Measurements from ENCODE around the gene FHDC1.

FHDC1 gene

DNA sequence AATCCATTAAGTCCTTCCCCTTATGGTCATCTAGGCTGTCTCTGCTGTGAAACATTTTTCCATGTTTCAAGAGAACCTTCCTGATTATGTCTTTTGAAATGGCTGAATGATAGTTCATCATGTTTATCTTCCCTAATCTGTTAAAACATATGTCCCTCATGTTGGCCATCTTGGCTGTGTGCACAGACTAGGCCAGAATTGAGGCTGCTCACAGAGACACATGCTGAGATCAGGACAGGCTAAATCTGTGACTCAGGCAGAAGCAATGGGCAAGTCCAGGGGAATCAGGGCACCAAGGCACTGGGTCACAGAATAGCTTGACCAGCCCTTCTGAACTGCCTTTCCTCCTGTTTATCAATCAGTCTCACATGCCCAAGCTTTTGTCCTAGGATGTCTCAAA lies 78.3 kb downstream of the FHDC1 start:
- no peak for DNase-seq

DNA sequence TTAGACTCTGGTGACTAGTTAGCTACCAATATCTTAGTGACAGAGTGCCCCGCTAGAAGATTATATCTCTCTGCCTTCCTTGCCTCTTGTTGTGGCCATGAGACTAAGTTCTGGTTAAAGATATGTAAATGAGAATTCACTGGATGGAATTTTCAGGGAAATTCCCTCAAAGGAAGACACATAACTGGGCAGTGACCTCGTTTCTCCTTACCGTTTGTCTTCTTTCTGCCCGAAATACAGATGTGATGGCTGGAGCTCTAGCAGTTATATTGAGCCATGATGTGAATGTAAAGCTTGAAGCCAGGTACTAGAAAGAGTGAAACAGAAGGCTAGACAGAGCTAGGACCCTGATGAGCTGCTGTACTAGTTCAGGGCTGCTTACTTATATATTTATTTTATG lies 80.5 kb downstream of the FHDC1 start:
- no peak for DNase-seq

- no peak for DNase-seq
Observed at GRCh38 chr4:153018031-153018430, 81.9 kb downstream of the FHDC1 start.

DNA sequence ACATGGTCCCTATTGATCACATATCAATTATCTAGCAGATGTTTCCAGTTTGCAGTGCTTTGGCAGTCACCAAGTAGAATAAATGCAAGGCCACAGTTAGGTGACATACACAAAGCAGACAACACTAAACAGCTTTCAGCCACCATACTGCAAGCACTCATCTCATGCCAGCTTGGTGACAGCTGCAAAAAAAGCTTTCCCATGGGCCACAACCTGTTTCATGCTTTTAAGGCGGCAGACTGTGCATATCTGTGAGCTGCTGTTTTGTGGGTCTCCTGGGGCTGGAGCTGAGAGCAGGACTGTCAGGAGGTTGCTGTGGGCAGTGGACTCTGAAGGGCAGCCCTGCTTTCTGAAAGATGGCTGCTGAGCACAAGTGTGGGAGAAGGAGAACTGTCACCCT lies 82.6 kb downstream of the FHDC1 start:
- DNase-seq: no peak

GRCh38 chr4:153019906-153020305 lies 83.8 kb downstream of the FHDC1 start:
- DNase-seq: no peak

DNA sequence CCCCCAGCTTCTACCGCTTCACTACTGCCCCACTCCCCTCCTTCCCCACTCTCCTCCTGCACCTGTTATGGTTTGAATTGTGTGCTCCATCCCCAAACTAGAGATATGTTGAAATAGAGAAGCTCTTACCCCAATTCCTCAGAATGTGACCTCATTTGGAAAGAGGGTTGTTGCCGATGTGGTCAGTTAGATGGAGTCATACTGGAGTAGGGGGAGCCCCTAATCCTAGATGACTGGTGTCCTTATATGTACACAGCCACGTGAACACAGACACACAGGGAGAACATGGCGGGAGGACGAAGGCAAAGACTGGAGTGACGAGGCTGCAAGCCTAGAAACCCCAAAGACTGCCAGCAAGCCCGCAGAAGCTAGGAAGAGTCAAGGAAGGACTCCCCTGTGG lies 84.3 kb downstream of the FHDC1 start:
- DNase-seq: no peak

- no peak for DNase-seq
Observed at GRCh38 chr4:153021276-153021675, 85.2 kb downstream of the FHDC1 start.

DNA sequence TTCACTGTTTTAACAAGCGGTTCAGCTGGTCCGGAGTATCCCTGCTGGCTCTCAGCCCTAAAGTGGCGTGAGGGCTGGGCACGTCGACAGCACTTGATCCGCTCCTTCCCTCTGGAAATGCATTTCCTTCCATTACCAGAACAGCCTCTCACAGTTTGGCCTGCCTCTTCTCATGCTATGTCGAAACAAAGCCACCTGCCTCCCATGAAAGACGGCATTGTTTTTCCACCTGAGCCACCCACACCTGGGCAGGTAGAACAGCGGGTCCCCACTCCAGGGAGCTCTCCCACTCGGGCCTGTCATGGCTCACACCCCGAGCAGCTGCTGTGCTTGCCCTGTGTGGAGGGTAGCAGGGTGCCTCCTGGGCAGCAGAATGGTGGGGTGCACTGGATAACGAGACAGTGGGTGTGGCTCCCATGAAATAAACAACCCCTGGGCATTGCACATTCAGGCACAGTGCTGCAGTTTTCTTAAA lies 86.2 kb downstream of the FHDC1 start:
- DNase-seq: no peak

GRCh38 chr4:153023139-153023538 lies 87.0 kb downstream of the FHDC1 start:
- DNase-seq: no peak

GRCh38 chr4:153023692-153024394 lies 87.7 kb downstream of the FHDC1 start:
- DNase-seq: no peak

DNA sequence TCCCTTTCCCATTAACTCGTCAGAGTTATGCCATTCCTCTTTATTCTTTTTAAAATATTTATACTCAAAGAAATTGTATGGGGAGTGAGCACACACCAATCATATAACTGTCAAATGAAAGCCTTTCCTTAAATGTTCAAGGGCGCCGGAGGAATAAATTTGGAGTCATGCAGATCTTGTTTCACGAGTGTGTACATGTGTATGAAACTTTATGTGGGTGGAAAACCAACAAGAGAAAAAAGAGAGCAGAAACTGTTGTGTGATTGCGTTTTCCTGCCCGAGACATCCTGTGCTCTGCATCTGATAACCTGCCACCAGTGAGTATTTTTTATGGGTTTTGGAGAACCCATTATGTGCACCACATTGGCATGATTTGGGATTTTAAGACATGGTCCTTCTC lies 88.3 kb downstream of the FHDC1 start:
- no peak for DNase-seq

GRCh38 chr4:153025406-153025805 lies 89.3 kb downstream of the FHDC1 start:
- DNase-seq: no peak

GRCh38 chr4:153026591-153027346 lies 90.6 kb downstream of the FHDC1 start:
- no peak for DNase-seq

DNA sequence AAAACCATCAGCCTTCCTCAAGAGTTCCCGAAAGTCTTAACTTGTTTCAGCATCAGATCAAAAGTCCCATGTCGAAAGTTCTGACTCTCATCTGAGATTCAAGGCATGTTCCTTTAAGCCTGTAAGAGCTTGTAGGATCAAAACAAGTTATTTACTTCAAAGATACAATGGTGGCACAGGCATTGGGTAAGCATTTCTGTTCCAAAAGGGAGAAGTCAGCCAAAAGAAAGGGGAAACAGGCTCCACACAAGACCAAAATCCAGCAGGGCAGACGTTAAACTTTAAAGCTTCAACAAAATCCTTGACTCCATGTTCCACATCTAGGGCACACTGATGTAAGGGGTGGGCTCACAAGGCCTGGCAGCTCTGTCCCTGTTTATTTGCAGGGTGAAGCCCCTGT lies 91.7 kb downstream of the FHDC1 start:
- DNase-seq: no peak

GRCh38 chr4:153028535-153028934 lies 92.4 kb downstream of the FHDC1 start:
- no peak for DNase-seq

Measured in CD4-positive, alpha-beta T cell treated with Interleukin-10 for 1 hour (primary cell).